Liver (tissue), 3 donors: ENCODE data around the gene ARID3B.

ENCODE experiments used
- CTCF ChIP-seq: fragments of 150-350 bp; IDR thresholded peaks from 2 replicates; pipeline ENCODE4 v1.5.1; 2017; ENCODE audit warnings: improper control_type of control experiment, low read depth, low read length; ENCODE audit not compliant: missing input control
- EGR1 ChIP-seq, 2 donors: IDR thresholded peaks; 2 replicates each; pipeline ENCODE4 v1.6.1; 2016 to 2018; ENCODE audit warnings: antibody characterized with exemption in 2 of 2, low read depth in 2 of 2
- MAX ChIP-seq: IDR thresholded peaks from 2 replicates; pipeline ENCODE4 v1.6.1; 2016; ENCODE audit warnings: antibody characterized with exemption
- NR2F2 ChIP-seq: IDR thresholded peaks from 2 replicates; pipeline ENCODE4 v1.6.1; 2016; ENCODE audit warnings: antibody characterized with exemption
- RAD21 ChIP-seq, 2 donors: IDR thresholded peaks; 2 replicates each; pipeline ENCODE4 v1.6.1; 2016; ENCODE audit warnings: antibody characterized with exemption in 2 of 2, mild to moderate bottlenecking in 2 of 2
- REST ChIP-seq: IDR thresholded peaks from 2 replicates; pipeline ENCODE4 v1.6.1; 2016; ENCODE audit warnings: antibody characterized with exemption, mild to moderate bottlenecking
- SP1 ChIP-seq: IDR thresholded peaks from 2 replicates; pipeline ENCODE4 v1.6.1; 2018; ENCODE audit warnings: antibody characterized with exemption, mild to moderate bottlenecking
- TAF1 ChIP-seq: conservative IDR thresholded peaks from 2 replicates; pipeline ENCODE4 v1.6.1; 2016; ENCODE audit warnings: antibody characterized with exemption, mild to moderate bottlenecking
- donor health status: healthy.
- donor health status: healthy.

- TF ChIP-seq CTCF (no peak), TAF1 (no peak), REST (no peak), SP1 (no peak), MAX (no peak), EGR1 (IDR thresholded peaks at IDR 0.05; ENCODE audit: low read depth in 2 of 2) (no peak), NR2F2 (no peak), RAD21 (IDR thresholded peaks at IDR 0.05) (no peak)
Observed at GRCh38 chr15:74525309-74525708, 15.7 kb upstream of the ARID3B start.
